SK-N-SH (cell line): ENCODE data around the gene ECM1. TPM values are rescaled to one million over a fixed set of nuclear protein-coding genes. Genes with fewer than 3 reads are reported as not detected.

ENCODE experiments used
- CTCF ChIA-PET: fragments of 300-600, 350-600 bp; formaldehyde crosslinking; extraction: SDS; loops from one replicate; lab custom pipeline; 2021; lab: Yijun Ruan, JAX
- POLR2A ChIA-PET: fragments of 350-600 bp; sonication (Branson Sonifier 250); formaldehyde crosslinking; extraction: SDS; loops from one replicate; lab custom pipeline; 2020; ENCODE audit warnings: antibody characterized with exemption, inconsistent platforms; lab: Yijun Ruan, JAX
- DNase-seq: peaks from one replicate; pipeline ENCODE4 v3.0.0; 2012
- H2AFZ ChIP-seq: fragments of 200-600 bp; sonication (generic); 2 replicates; pipeline ENCODE4 v1.8.1; 2016; ENCODE audit warnings: antibody characterized with exemption, mild to moderate bottlenecking, low read depth
- H3F3A ChIP-seq: fragments of 200-600 bp; sonication (generic); replicated peaks from 2 replicates; pipeline ENCODE3; 2016; ENCODE audit warnings: antibody characterized with exemption, mild to moderate bottlenecking; ENCODE audit not compliant: insufficient read depth
- H3K27ac ChIP-seq, 2 experiments: fragments of 200-500 bp in 1 of 2; fragments of 200-600 bp in 1 of 2; sonication (Bioruptor generic) in 1 of 2; sonication (generic), shearing (Covaris generic) in 1 of 2; 2 replicates each; pipeline versions ENCODE4 v1.5.1 to v1.6.1; 2014 to 2016; ENCODE audit warnings: low read depth in 2 of 2, inconsistent platforms in 1 of 2, low read length in 1 of 2, mild to moderate bottlenecking in 1 of 2, mixed read lengths in 1 of 2
- H3K27me3 ChIP-seq: fragments of 200-600 bp; sonication (generic), shearing (Covaris generic); 2 replicates; pipeline ENCODE4 v1.6.1; 2016; ENCODE audit warnings: mixed run types; ENCODE audit not compliant: insufficient read depth
- H3K36me3 ChIP-seq, 2 experiments: fragments of 200-500 bp in 1 of 2; fragments of 200-600 bp in 1 of 2; sonication (Bioruptor generic) in 1 of 2; sonication (generic) in 1 of 2; replicated peaks in 1 of 2; 2 replicates each; pipeline versions ENCODE3 to v1.5.1; 2014 to 2016; ENCODE audit warnings: low read length in 1 of 2, mild to moderate bottlenecking in 1 of 2; ENCODE audit not compliant: insufficient read depth in 2 of 2, control insufficient read depth in 1 of 2
- H3K4me1 ChIP-seq, 2 experiments: fragments of 200-500 bp in 1 of 2; fragments of 200-600 bp in 1 of 2; sonication (Bioruptor generic) in 1 of 2; sonication (generic), shearing (Covaris generic) in 1 of 2; 2 replicates each; pipeline versions ENCODE4 v1.5.1 to v1.6.1; 2014 to 2016; ENCODE audit warnings: low read depth in 1 of 2, low read length in 1 of 2, mixed run types in 1 of 2; ENCODE audit not compliant: insufficient read depth in 2 of 2, control insufficient read depth in 1 of 2
- H3K4me2 ChIP-seq: fragments of 200-600 bp; sonication (generic), shearing (Covaris generic); 2 replicates; pipeline ENCODE4 v1.6.1; 2017; ENCODE audit warnings: mixed run types
- H3K4me3 ChIP-seq, 2 experiments: fragments of 200-500 bp in 1 of 2; fragments of 200-600 bp in 1 of 2; sonication (Bioruptor generic) in 1 of 2; sonication (generic), shearing (Covaris generic) in 1 of 2; 2 replicates each; pipeline versions ENCODE4 v1.5.1 to v1.8.1; 2014 to 2016; ENCODE audit warnings: low read depth in 2 of 2, inconsistent platforms in 1 of 2, low read length in 1 of 2, mild to moderate bottlenecking in 1 of 2, mixed read lengths in 1 of 2, moderate library complexity in 1 of 2
- H3K79me2 ChIP-seq: fragments of 200-600 bp; sonication (generic); 2 replicates; pipeline ENCODE4 v1.8.1; 2017; ENCODE audit warnings: mild to moderate bottlenecking; ENCODE audit not compliant: insufficient read depth
- H3K9ac ChIP-seq: fragments of 200-600 bp; sonication (generic); 2 replicates; pipeline ENCODE4 v1.6.1; 2017; ENCODE audit warnings: mixed run types
- H3K9me2 ChIP-seq: fragments of 200-600 bp; sonication (generic); 2 replicates; pipeline ENCODE4 v1.6.1; 2017; ENCODE audit warnings: mixed run types
- H3K9me3 ChIP-seq: fragments of 200-600 bp; sonication (generic); 2 replicates; pipeline ENCODE4 v1.6.1; 2017; ENCODE audit warnings: mixed run types, mild to moderate bottlenecking, moderate library complexity
- H4K20me1 ChIP-seq: fragments of 200-600 bp; sonication (generic); 2 replicates; pipeline ENCODE4 v1.6.1; 2017; ENCODE audit warnings: mild to moderate bottlenecking, mixed run types; ENCODE audit not compliant: insufficient read depth
- CHD2 ChIP-seq: fragments of 150-350 bp; IDR thresholded peaks from 2 replicates; pipeline ENCODE4 v1.6.1; 2018; ENCODE audit warnings: low read length; ENCODE audit not compliant: partially characterized antibody
- ELF1 ChIP-seq: IDR thresholded peaks from 2 replicates; pipeline ENCODE4 v1.4.0; 2012
- JUND ChIP-seq: IDR thresholded peaks from 2 replicates; pipeline ENCODE4 v1.4.0; 2012
- RCOR1 ChIP-seq: fragments of 150-350 bp; IDR thresholded peaks from 2 replicates; pipeline ENCODE4 v1.6.1; 2017; ENCODE audit warnings: antibody characterized with exemption, low read length
- SIN3A ChIP-seq: IDR thresholded peaks from 2 replicates; pipeline ENCODE4 v1.6.1; 2012; ENCODE audit warnings: low read depth, mild to moderate bottlenecking, low read length, moderate library complexity, borderline replicate concordance
- YY1 ChIP-seq: IDR thresholded peaks from 2 replicates; pipeline ENCODE4 v1.4.0; 2012; ENCODE audit warnings: low read depth, mild to moderate bottlenecking
- polyA plus RNA-seq, 3 experiments: library from polyadenylated mRNA; depleted of rRNA; stranded (reverse); fragments of >200 nt; gene quantifications; 2 replicates each; pipeline ENCODE4 v1.2.3, GENCODE V29; 2012
- TF ChIP-seq, protein P1 (sequence below): fragments of 150-350 bp; IDR thresholded peaks from 2 replicates; pipeline ENCODE4 v1.6.1; 2016; ENCODE audit warnings: mild to moderate bottlenecking, low read depth, low read length
- TF ChIP-seq, protein P2 (sequence below): fragments of 200-600 bp; sonication (generic); IDR thresholded peaks from 2 replicates; pipeline ENCODE4 v1.6.1; 2017; ENCODE audit warnings: antibody characterized with exemption, mild to moderate bottlenecking, moderate library complexity
- TF ChIP-seq, protein P3 (sequence below): IDR thresholded peaks from 2 replicates; pipeline ENCODE4 v1.4.0; 2012; ENCODE audit warnings: low read depth, borderline replicate concordance
- TF ChIP-seq, protein P4 (sequence below): IDR thresholded peaks from 2 replicates; pipeline ENCODE4 v1.6.1; 2012; ENCODE audit warnings: mild to moderate bottlenecking, low read depth, low read length, moderate library complexity

The ECM1 gene
- polyA plus RNA-seq, 1 of the 3 experiments (the other 2 are of a cell fraction) = 32.3 TPM

DNA sequence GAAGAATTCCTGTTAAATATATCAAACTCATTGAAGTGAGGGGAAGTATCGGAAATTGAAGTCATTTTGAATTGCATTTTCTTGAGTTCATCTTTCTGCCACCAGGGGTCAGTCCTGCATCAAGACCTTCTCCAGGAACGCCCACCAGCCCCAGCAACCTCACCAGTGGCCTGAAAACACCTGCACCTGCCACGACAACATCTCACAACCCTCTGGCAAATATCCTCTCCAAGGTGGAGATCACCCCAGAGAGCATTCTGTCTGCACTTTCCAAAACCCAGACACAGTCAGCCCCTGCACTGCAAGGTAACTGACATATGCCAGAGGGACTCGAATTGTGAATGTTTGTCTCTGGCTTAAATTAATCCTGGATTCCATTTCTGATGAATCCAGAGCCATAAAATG lies 43.5 kb upstream of the ECM1 start (continued):
- TF ChIP-seq YY1 = no peak
- TF ChIP-seq, protein P1, sequence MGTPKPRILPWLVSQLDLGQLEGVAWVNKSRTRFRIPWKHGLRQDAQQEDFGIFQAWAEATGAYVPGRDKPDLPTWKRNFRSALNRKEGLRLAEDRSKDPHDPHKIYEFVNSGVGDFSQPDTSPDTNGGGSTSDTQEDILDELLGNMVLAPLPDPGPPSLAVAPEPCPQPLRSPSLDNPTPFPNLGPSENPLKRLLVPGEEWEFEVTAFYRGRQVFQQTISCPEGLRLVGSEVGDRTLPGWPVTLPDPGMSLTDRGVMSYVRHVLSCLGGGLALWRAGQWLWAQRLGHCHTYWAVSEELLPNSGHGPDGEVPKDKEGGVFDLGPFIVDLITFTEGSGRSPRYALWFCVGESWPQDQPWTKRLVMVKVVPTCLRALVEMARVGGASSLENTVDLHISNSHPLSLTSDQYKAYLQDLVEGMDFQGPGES = no peak
- TF ChIP-seq, protein P2, sequence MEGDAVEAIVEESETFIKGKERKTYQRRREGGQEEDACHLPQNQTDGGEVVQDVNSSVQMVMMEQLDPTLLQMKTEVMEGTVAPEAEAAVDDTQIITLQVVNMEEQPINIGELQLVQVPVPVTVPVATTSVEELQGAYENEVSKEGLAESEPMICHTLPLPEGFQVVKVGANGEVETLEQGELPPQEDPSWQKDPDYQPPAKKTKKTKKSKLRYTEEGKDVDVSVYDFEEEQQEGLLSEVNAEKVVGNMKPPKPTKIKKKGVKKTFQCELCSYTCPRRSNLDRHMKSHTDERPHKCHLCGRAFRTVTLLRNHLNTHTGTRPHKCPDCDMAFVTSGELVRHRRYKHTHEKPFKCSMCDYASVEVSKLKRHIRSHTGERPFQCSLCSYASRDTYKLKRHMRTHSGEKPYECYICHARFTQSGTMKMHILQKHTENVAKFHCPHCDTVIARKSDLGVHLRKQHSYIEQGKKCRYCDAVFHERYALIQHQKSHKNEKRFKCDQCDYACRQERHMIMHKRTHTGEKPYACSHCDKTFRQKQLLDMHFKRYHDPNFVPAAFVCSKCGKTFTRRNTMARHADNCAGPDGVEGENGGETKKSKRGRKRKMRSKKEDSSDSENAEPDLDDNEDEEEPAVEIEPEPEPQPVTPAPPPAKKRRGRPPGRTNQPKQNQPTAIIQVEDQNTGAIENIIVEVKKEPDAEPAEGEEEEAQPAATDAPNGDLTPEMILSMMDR = peak; percentile 82
- no peak for TF ChIP-seq SIN3A
- no peak for TF ChIP-seq RCOR1

DNA sequence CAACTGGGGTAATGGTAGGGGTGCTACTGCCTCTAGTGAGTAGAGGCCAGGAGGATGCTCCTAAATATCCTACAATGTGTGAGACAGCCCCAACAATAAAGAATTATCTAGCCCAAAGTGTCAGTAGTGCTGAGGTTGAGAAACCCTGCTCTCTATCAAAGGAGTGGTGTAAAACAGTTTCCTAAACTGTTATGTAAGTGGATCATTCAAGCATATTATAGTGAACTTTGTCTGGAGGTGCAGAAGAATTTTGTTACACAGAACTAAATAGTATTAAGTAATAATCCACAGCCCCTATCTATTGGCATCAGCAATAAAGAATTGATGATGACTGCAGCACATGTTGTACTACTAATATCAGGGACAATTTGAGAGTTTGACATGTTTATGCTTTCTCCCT lies 40.9 kb upstream of the ECM1 start:
- Histone ChIP-seq H2AFZ (no peak overlapping the region), H3K4me1 (no peaks in the 10 kb centered on the region), H3K36me3 (peaks cover 32 to 34% of the 10 kb centered on the region in 2 experiments), H3K27me3 (no peaks in the 10 kb centered on the region), H3K9me2 (no peaks in the 10 kb centered on the region), H3F3A (peaks cover 10% of the 10 kb centered on the region), H3K4me3 (no peak overlapping the region), H4K20me1 (no peaks in the 10 kb centered on the region), H3K4me2 (no peak overlapping the region), H3K9ac (no peak overlapping the region), H3K9me3 (no peaks in the 10 kb centered on the region), H3K79me2 (no peaks in the 10 kb centered on the region), H3K27ac (no peak overlapping the region)
- ChIA-PET POLR2A (no interaction called here), CTCF (interaction anchor here (1.9 to 2.3 kb wide), 2 partner anchors 65 to 94 kb away, joined by 4 to 21 read pairs; no protein-coding TSS in a partner anchor)
- TF ChIP-seq RCOR1 (no peak), JUND (no peak), CHD2 (no peak), ELF1 (no peak)
- TF ChIP-seq, protein P2 = no peak
- TF ChIP-seq, protein P3, sequence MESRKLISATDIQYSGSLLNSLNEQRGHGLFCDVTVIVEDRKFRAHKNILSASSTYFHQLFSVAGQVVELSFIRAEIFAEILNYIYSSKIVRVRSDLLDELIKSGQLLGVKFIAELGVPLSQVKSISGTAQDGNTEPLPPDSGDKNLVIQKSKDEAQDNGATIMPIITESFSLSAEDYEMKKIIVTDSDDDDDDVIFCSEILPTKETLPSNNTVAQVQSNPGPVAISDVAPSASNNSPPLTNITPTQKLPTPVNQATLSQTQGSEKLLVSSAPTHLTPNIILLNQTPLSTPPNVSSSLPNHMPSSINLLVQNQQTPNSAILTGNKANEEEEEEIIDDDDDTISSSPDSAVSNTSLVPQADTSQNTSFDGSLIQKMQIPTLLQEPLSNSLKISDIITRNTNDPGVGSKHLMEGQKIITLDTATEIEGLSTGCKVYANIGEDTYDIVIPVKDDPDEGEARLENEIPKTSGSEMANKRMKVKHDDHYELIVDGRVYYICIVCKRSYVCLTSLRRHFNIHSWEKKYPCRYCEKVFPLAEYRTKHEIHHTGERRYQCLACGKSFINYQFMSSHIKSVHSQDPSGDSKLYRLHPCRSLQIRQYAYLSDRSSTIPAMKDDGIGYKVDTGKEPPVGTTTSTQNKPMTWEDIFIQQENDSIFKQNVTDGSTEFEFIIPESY = no peak
- TF ChIP-seq, protein P4, sequence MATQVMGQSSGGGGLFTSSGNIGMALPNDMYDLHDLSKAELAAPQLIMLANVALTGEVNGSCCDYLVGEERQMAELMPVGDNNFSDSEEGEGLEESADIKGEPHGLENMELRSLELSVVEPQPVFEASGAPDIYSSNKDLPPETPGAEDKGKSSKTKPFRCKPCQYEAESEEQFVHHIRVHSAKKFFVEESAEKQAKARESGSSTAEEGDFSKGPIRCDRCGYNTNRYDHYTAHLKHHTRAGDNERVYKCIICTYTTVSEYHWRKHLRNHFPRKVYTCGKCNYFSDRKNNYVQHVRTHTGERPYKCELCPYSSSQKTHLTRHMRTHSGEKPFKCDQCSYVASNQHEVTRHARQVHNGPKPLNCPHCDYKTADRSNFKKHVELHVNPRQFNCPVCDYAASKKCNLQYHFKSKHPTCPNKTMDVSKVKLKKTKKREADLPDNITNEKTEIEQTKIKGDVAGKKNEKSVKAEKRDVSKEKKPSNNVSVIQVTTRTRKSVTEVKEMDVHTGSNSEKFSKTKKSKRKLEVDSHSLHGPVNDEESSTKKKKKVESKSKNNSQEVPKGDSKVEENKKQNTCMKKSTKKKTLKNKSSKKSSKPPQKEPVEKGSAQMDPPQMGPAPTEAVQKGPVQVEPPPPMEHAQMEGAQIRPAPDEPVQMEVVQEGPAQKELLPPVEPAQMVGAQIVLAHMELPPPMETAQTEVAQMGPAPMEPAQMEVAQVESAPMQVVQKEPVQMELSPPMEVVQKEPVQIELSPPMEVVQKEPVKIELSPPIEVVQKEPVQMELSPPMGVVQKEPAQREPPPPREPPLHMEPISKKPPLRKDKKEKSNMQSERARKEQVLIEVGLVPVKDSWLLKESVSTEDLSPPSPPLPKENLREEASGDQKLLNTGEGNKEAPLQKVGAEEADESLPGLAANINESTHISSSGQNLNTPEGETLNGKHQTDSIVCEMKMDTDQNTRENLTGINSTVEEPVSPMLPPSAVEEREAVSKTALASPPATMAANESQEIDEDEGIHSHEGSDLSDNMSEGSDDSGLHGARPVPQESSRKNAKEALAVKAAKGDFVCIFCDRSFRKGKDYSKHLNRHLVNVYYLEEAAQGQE = no peak
- DNase-seq = no peak
